GM12878 (cell line): ENCODE measurements around the gene URI1. TPM values are rescaled to one million over a fixed set of nuclear protein-coding genes. Genes with fewer than 3 reads are reported as not detected.

Experiments
- ATAC-seq: fragments of 200-7000 bp; cut with Tn5 transposase; 3 replicates; pipeline ENCODE4 v1.9.1; 2020; ENCODE audit warnings: mild to moderate bottlenecking, moderate library complexity
- BruUV-seq: library from RNA; stranded (reverse); fragments of 400-500 nt; replicated peaks from 2 replicates; lab custom pipeline; 2021; lab: Mats Ljungman, UMichigan
- CTCF ChIA-PET: fragments of 300-600 bp; sonication (Branson Sonifier 250); formaldehyde crosslinking; extraction: SDS; loops from one replicate; lab custom pipeline; 2021; ENCODE audit warnings: inconsistent platforms; lab: Yijun Ruan, JAX
- POLR2A ChIA-PET: fragments of 350-600 bp; formaldehyde crosslinking; extraction: SDS; loops from one replicate; lab custom pipeline; 2021; ENCODE audit warnings: inconsistent platforms; lab: Charles Lee
- RAD21 ChIA-PET: fragments of 300-600 bp; sonication (Branson Sonifier 250); formaldehyde crosslinking; loops from one replicate; lab custom pipeline; 2023; ENCODE audit warnings: antibody characterized with exemption; ENCODE audit not compliant: unreplicated experiment; lab: Charles Lee
- SMC1A ChIA-PET: fragments of 300-600 bp; sonication (Branson Sonifier 250); formaldehyde crosslinking; loops from one replicate; lab custom pipeline; 2023; ENCODE audit not compliant: unreplicated experiment, uncharacterized antibody; lab: Charles Lee
- DNase-seq: peaks from one replicate; pipeline ENCODE4 v3.0.0-alpha.2; 2011; ENCODE audit warnings: low read depth, low spot score
- FAIRE-seq: peaks from 3 replicates; lab custom pipeline; 2011; peaks lifted over from hg19 to GRCh38; lab: Jason Lieb, UNC
- H2AFZ ChIP-seq: 2 replicates; pipeline ENCODE4 v1.6.0; 2011; ENCODE audit warnings: low read depth, low read length, control low read depth; ENCODE audit not compliant: control insufficient read depth
- H3K27ac ChIP-seq: 2 replicates; pipeline ENCODE4 v1.5.1; 2011; ENCODE audit warnings: control low read depth; ENCODE audit not compliant: control insufficient read depth, insufficient read depth
- H3K27me3 ChIP-seq, 2 experiments: replicated peaks in 1 of 2; 2 replicates each; pipeline versions ENCODE4 v1.6.0 to v1.6.1; 2011; ENCODE audit warnings: low read length in 1 of 2; ENCODE audit not compliant: control insufficient read depth in 2 of 2, insufficient read depth in 2 of 2
- H3K36me3 ChIP-seq, 2 experiments: 2 replicates each; pipeline ENCODE4 v1.5.1; 2011; ENCODE audit warnings: low read length in 1 of 2; ENCODE audit not compliant: control insufficient read depth in 2 of 2, insufficient read depth in 2 of 2
- H3K4me1 ChIP-seq: 2 replicates; pipeline ENCODE4 v1.6.1; 2011; ENCODE audit warnings: mild to moderate bottlenecking, low read length, moderate library complexity, mixed read lengths; ENCODE audit not compliant: control insufficient read depth, insufficient read depth
- H3K4me2 ChIP-seq: 2 replicates; pipeline ENCODE4 v1.6.0; 2011; ENCODE audit warnings: control low read depth; ENCODE audit not compliant: control insufficient read depth, insufficient read depth
- H3K4me3 ChIP-seq: fragments of 200-600 bp; sonication (generic); 2 replicates; pipeline ENCODE4 v1.5.1; 2016
- H3K79me2 ChIP-seq: 2 replicates; pipeline ENCODE4 v1.6.0; 2011; ENCODE audit warnings: low read length; ENCODE audit not compliant: control insufficient read depth, insufficient read depth
- H3K9ac ChIP-seq: 2 replicates; pipeline ENCODE4 v1.8.0; 2011; ENCODE audit warnings: low read length, control low read depth, mixed read lengths; ENCODE audit not compliant: control insufficient read depth, insufficient read depth
- H3K9me3 ChIP-seq: replicated peaks from 3 replicates; pipeline ENCODE4 v1.5.1; 2011; ENCODE audit warnings: mild to moderate bottlenecking, low read length; ENCODE audit not compliant: control insufficient read depth, insufficient read depth
- H4K20me1 ChIP-seq: 2 replicates; pipeline ENCODE4 v1.6.0; 2011; ENCODE audit not compliant: control insufficient read depth, insufficient read depth
- BCL3 ChIP-seq: IDR thresholded peaks from 2 replicates; pipeline ENCODE4 v1.6.1; 2011; ENCODE audit warnings: borderline replicate concordance, low read depth, mild to moderate bottlenecking, moderate library complexity, low read length; ENCODE audit not compliant: insufficient read depth, poor library complexity, severe bottlenecking
- CUX1 ChIP-seq: IDR thresholded peaks from 2 replicates; pipeline ENCODE4 v1.6.1; 2012; ENCODE audit warnings: improper control_type of control experiment, low read depth, low read length; ENCODE audit not compliant: insufficient replicate concordance
- LARP7 ChIP-seq: fragments of 450-650 bp; IDR thresholded peaks from 2 replicates; pipeline ENCODE4 v1.6.1; 2017; ENCODE audit warnings: mild to moderate bottlenecking
- MLLT1 ChIP-seq: fragments of 450-650 bp; IDR thresholded peaks from 2 replicates; pipeline ENCODE4 v1.6.1; 2016; ENCODE audit warnings: mild to moderate bottlenecking
- WGBS: methylation state at CpG from one replicate; pipeline ENCODE4 v1.1.6; 2016; ENCODE audit warnings: low lambda C conversion rate; ENCODE audit not compliant: insufficient replicate concordance, insufficient coverage; ENCODE audit errors: missing lambda C conversion rate; 5-methylcytosine and 5-hydroxymethylcytosine counted together
- in situ Hi-C: fragments of 300-500 bp; cut with MboI; formaldehyde crosslinking; loops from 9 replicates; pipeline ENCODE4 v1.14.3; 2018; ENCODE audit warnings: mixed read lengths
- intact Hi-C: fragments of 100-400 bp; cut with micrococcal nuclease; formaldehyde crosslinking; loops from one replicate; pipeline ENCODE4 v1.14.2; 2022; ENCODE audit not compliant: unreplicated experiment
- polyA plus RNA-seq, 11 experiments: library from polyadenylated mRNA; depleted of rRNA in 4 of 11; unstranded in 6 of 11; stranded (reverse) in 5 of 11; fragments of >200 nt; fragmentation: Nextera tagmentation in 4 of 11; fragmentation: Illumina TruSeq in 1 of 11; extraction: Ambion mirVana in 4 of 11; extraction: Trizol in 1 of 11; gene quantifications; 1 replicate in 1 of 11; 2 replicates in 10 of 11; pipeline versions ENCODE4 v1.2.1 to v1.2.3, GENCODE V29; 2011 to 2016; ENCODE audit warnings: inconsistent platforms in 2 of 11, missing spikeins in 2 of 11, low read depth in 1 of 11
- total RNA-seq, 4 experiments: library from RNA; depleted of rRNA in 3 of 4; stranded (reverse); fragments of >200 nt in 3 of 4; fragmentation: Illumina TruSeq in 1 of 4; extraction: Trizol in 1 of 4; gene quantifications; 2 replicates each; pipeline versions ENCODE4 v1.2.1 to v1.2.3, GENCODE V29; 2013 to 2021

Gene URI1
- total and polyA plus RNA-seq, 10 of the 15 experiments (the other 5 are each of a cell fraction or from before 2014, with no cell fraction given), result 15.2 to 94.2 (median 47.9) TPM

- ChIA-PET SMC1A (interaction anchor here (0.5 to 1.4 kb wide), 4 partner anchors 15 to 33 kb away, joined by 3 read pairs; no protein-coding TSS in a partner anchor), CTCF (no interaction called here), RAD21 (no interaction called here), POLR2A (no interaction called here)
- FAIRE-seq (no peak), DNase-seq (no peak), ATAC-seq (no peak)
- Histone ChIP-seq H3K9me3 (peaks cover 6% of the 10 kb centered on the region; the same call in 2 of the 3 replicates), H3K27me3 (no peaks in the 10 kb centered on the region), H3K4me2 (no peak overlapping the region), H3K36me3 (peaks cover 0 to 2% of the 10 kb centered on the region in 2 experiments; a peak in 2 of 4 replicates), H3K4me3 (no peak overlapping the region), H3K27ac (no peak overlapping the region), H4K20me1 (no peaks in the 10 kb centered on the region), H3K4me1 (no peaks in the 10 kb centered on the region), H3K79me2 (peaks cover 13% of the 10 kb centered on the region), H3K9ac (no peak overlapping the region), H2AFZ (no peak overlapping the region)
- no TSS peak for BruUV-seq
- in situ Hi-C loops (no loop called here), intact Hi-C loops (no loop called here)
- WGBS, result 98% methylated on average over 3 of the region's 3 CpGs
- TF ChIP-seq LARP7 (no peak), BCL3 (no peak), CUX1 (no peak), MLLT1 (no peak)
Measured at GRCh38 chr19:29999490-29999889, 57.5 kb downstream of the URI1 start.
